GM19455 (cell line): ENCODE results near the gene RHO.

ENCODE experiments used
- ATAC-seq: cut with Tn5 transposase; IDR thresholded peaks from one replicate; pipeline ENCODE4 v1.9.1; 2021; ENCODE audit not compliant: unreplicated experiment

The RHO gene

GRCh38 chr3:129558772-129559564 is 30.5 kb downstream of the RHO start:
- no peak for ATAC-seq

- no peak for ATAC-seq
Observed at GRCh38 chr3:129559565-129560079, 31.2 kb downstream of the RHO start.

GRCh38 chr3:129560269-129560787 is 31.9 kb downstream of the RHO start:
- ATAC-seq, result no peak

GRCh38 chr3:129560911-129561594 is 32.6 kb downstream of the RHO start:
- no peak for ATAC-seq

- no peak for ATAC-seq
Observed at GRCh38 chr3:129561619-129562248, 33.3 kb downstream of the RHO start.

GRCh38 chr3:129562803-129563202 is 34.4 kb downstream of the RHO start:
- no peak for ATAC-seq

GRCh38 chr3:129563332-129563731 is 34.9 kb downstream of the RHO start:
- no peak for ATAC-seq

GRCh38 chr3:129563850-129564535 is 35.6 kb downstream of the RHO start:
- ATAC-seq, result no peak

- ATAC-seq, result no peak
Observed at GRCh38 chr3:129564981-129565644, 36.7 kb downstream of the RHO start.

GRCh38 chr3:129565902-129566301 is 37.5 kb downstream of the RHO start:
- no peak for ATAC-seq

GRCh38 chr3:129567176-129567705 is 38.8 kb downstream of the RHO start:
- no peak for ATAC-seq

GRCh38 chr3:129567939-129568338 is 39.5 kb downstream of the RHO start:
- ATAC-seq, result no peak

GRCh38 chr3:129569856-129570255 is 41.4 kb downstream of the RHO start:
- ATAC-seq, result no peak

GRCh38 chr3:129571605-129572547 is 43.4 kb downstream of the RHO start:
- ATAC-seq, result no peak

- ATAC-seq, result no peak
Observed at GRCh38 chr3:129572603-129573002, 44.2 kb downstream of the RHO start.

- no peak for ATAC-seq
Observed at GRCh38 chr3:129573493-129573892, 45.1 kb downstream of the RHO start.

GRCh38 chr3:129574206-129574605 is 45.8 kb downstream of the RHO start:
- no peak for ATAC-seq

- ATAC-seq, result no peak
Observed at GRCh38 chr3:129575233-129575996, 47.0 kb downstream of the RHO start.
